Heart left ventricle (tissue), 16 donors: ENCODE results near the gene MYBPC2. TPM values are rescaled to one million over a fixed set of nuclear protein-coding genes. Genes with fewer than 3 reads are reported as not detected.
"Not testable (repeated sequence)": the region's sequence is repeated elsewhere in the genome, so short reads cannot be mapped to it uniquely, and the experiment has no call there.

ENCODE experiments used
- ATAC-seq, 4 donors: fragments of 200-7000 bp; cut with Tn5 transposase; one replicate each; pipeline ENCODE4 v1.9.1; 2020 to 2022; ENCODE audit warnings: moderate library complexity in 4 of 4, mild to moderate bottlenecking in 3 of 4, moderate number of reproducible peaks in 1 of 4
- DNase-seq, 5 donors: peaks; one replicate each; pipeline ENCODE4 v3.0.0-alpha.2; 2020
- H3K27ac ChIP-seq, 12 donors: fragments of 200-600 bp; sonication (generic) in 4 of 12; one replicate each; pipeline versions ENCODE4 v1.5.0 to v1.8.0; 2016 to 2022; ENCODE audit warnings: mild to moderate bottlenecking in 2 of 12
- H3K27me3 ChIP-seq, 9 donors: fragments of 200-600 bp; sonication (generic) in 2 of 9; one replicate each; pipeline versions ENCODE4 v1.5.1 to v1.8.0; 2016 to 2022; ENCODE audit warnings: mild to moderate bottlenecking in 3 of 9
- H3K36me3 ChIP-seq, 9 donors: fragments of 200-600 bp; sonication (generic) in 2 of 9; one replicate each; pipeline versions ENCODE4 v1.5.0 to v1.8.0; 2018 to 2022; ENCODE audit warnings: mild to moderate bottlenecking in 2 of 9
- H3K4me1 ChIP-seq, 12 donors: fragments of 200-600 bp; sonication (generic) in 4 of 12; one replicate each; pipeline versions ENCODE4 v1.5.0 to v1.8.0; 2016 to 2022; ENCODE audit warnings: mild to moderate bottlenecking in 3 of 12
- H3K4me3 ChIP-seq, 12 donors: fragments of 200-600 bp; sonication (generic) in 4 of 12; one replicate each; pipeline versions ENCODE4 v1.5.0 to v1.8.0; 2017 to 2022; ENCODE audit warnings: mild to moderate bottlenecking in 9 of 12, moderate library complexity in 4 of 12
- H3K9me3 ChIP-seq, 12 donors: fragments of 200-600 bp; sonication (generic) in 4 of 12; one replicate each; pipeline versions ENCODE4 v1.5.0 to v1.8.0; 2016 to 2022; ENCODE audit warnings: mild to moderate bottlenecking in 1 of 12
- CTCF ChIP-seq, 12 donors: fragments of 200-600 bp; sonication (generic) in 4 of 12; IDR thresholded peaks; one replicate each; pipeline versions ENCODE4 v1.5.0 to v1.8.0; 2018 to 2022; ENCODE audit warnings: antibody characterized with exemption in 12 of 12, mild to moderate bottlenecking in 5 of 12
- POLR2A ChIP-seq, 2 donors: fragments of 450-650 bp; IDR thresholded peaks; one replicate each; pipeline ENCODE4 v1.6.1; 2017; ENCODE audit warnings: antibody characterized with exemption in 2 of 2, mild to moderate bottlenecking in 2 of 2, moderate library complexity in 2 of 2
- WGBS, 4 donors: extraction: QIAGEN DNeasy Blood & Tissue Kit in 2 of 4; methylation state at CpG; one replicate each; pipeline versions ENCODE4 v1.1.5 to v1.1.7; 2013 to 2018; 5-methylcytosine and 5-hydroxymethylcytosine counted together
- intact Hi-C, 10 donors: fragments of 100-400 bp; cut with DNase I; formaldehyde crosslinking; loops; one replicate each; pipeline versions ENCODE4 v1.11.1 to v1.14.2; 2022
- polyA plus RNA-seq, 2 donors: library from polyadenylated mRNA; stranded (reverse); fragments of 200-250 nt; gene quantifications; one replicate each; pipeline ENCODE4 v1.2.3, GENCODE V29; 2013
- total RNA-seq, 9 donors: library from RNA; depleted of rRNA in 2 of 9; stranded (reverse); fragments of >200 nt in 2 of 9; fragmentation: NEBNext Ultra II Directional in 3 of 9; extraction: Animal tissue kit (Norgen Biotek cat#: 25700) in 3 of 9; gene quantifications; one replicate each; pipeline versions ENCODE4 v1.1.0 to v1.2.4, GENCODE V29; 2016 to 2023
- donor health status: ischemic (EF 13 %, LVEDD 7.1; RV severe dilation, severe dysfunction).
- donor health status: healthy with polysubstance abuse.
- donor health status: DM: no; HTN: yes; CAD: no.
- donor health status: DM: no; HTN: no; CAD: no.
- donor health status: ischemic (EF 25% LVEDD 6.9; RV normal size, moderate dysfunction).
- donor health status: ischemic (EF 25% LVEDD 5.7; RV mildly dilated, moderate dysfunction).
- donor health status: healthy.
- donor health status: DM: yes; HTN: yes; CAD: no.
- donor health status: ischemic (EF 35%, LVEDD 5.7; RV mildly dilated, moderate dysfunction).
- donor health status: nonischemic (EF 11% LVEDD 7.7; RV severe dilation, severe dysfunction).
- donor health status: DM: yes; HTN: yes; CAD: no.
- donor health status: PGD.
- donor health status: ischemic (EF 29% LVEDD 5.4; RV normal size, mild dysfunction).
- donor health status: nonischemic (EF 23%, LVEDD 6.1; RV moderate dilation, normal function).

The MYBPC2 gene
- total and polyA plus RNA-seq, 11 donors, result 0.09 to 0.35 (median 0.28) TPM; not detected in 8

- TF ChIP-seq POLR2A (IDR thresholded peaks at IDR 0.05) (no peak), CTCF (IDR thresholded peaks at IDR 0.05) (no peak)
- intact Hi-C loops, result no loop called here
- DNase-seq (no peak), ATAC-seq (no peak)
- Histone ChIP-seq H3K27me3 (peaks cover 0 to 19% (median 11%) of the 10 kb centered on the region in 9 donors), H3K36me3 (no peaks in the 10 kb centered on the region), H3K9me3 (no peaks in the 10 kb centered on the region), H3K4me1 (peaks cover 0 to 18% (median 10%) of the 10 kb centered on the region in 12 donors), H3K27ac (no peak overlapping the region), H3K4me3 (no peak overlapping the region)
- WGBS, 4 donors, result 27 to 42% (median 33%) methylated on average over 9 to 12 of the region's 12 CpGs
Observed at GRCh38 chr19:50434525-50434924, 1.8 kb downstream of the MYBPC2 start.

- no peak overlapping the region for H3K27ac ChIP-seq
- peaks cover 0 to 19% (median 11%) of the 10 kb centered on the region in 9 donors for H3K27me3 ChIP-seq
- intact Hi-C loops, result no loop called here
- H3K4me1 ChIP-seq, result peaks cover 0 to 18% (median 10%) of the 10 kb centered on the region in 12 donors
- no peaks in the 10 kb centered on the region for H3K36me3 ChIP-seq
- 76 to 83% (median 81%) methylated on average over 14 to 17 of the region's 17 CpGs for WGBS, 4 donors
- no peak overlapping the region for H3K4me3 ChIP-seq
- TF ChIP-seq POLR2A (IDR thresholded peaks at IDR 0.05) (no peak), CTCF (IDR thresholded peaks at IDR 0.05) (no peak)
- H3K9me3 ChIP-seq, result no peaks in the 10 kb centered on the region
- ATAC-seq, result no peak
- no peak for DNase-seq
Observed at GRCh38 chr19:50435221-50435620, 2.5 kb downstream of the MYBPC2 start.

- 71 to 76% (median 73%) methylated on average over 9 to 12 of the region's 12 CpGs for WGBS, 4 donors
Observed at GRCh38 chr19:50435627-50436026, 2.9 kb downstream of the MYBPC2 start.

GRCh38 chr19:50437862-50438449, 5.3 kb downstream of the MYBPC2 start:
- Histone ChIP-seq H3K9me3 (no peaks in the 10 kb centered on the region), H3K27ac (no peak overlapping the region), H3K4me1 (no peaks in the 10 kb centered on the region), H3K36me3 (no peaks in the 10 kb centered on the region), H3K4me3 (no peak overlapping the region), H3K27me3 (peaks cover 0 to 8% (median under 1%) of the 10 kb centered on the region in 9 donors)
- ATAC-seq, result no peak
- TF ChIP-seq POLR2A (IDR thresholded peaks at IDR 0.05), result no peak
- TF ChIP-seq CTCF (IDR thresholded peaks at IDR 0.05), result no peak
- intact Hi-C loops, result no loop called here
- no peak for DNase-seq
- WGBS, 4 donors, result 88 to 92% (median 90%) methylated on average over 5 of the region's 5 CpGs

More at GRCh38 chr19:50435627-50436026, 2.9 kb downstream of the MYBPC2 start:
- H3K4me3 ChIP-seq, result no peak overlapping the region
- DNase-seq (no peak), ATAC-seq (no peak)
- H3K27ac ChIP-seq, result no peak overlapping the region
- H3K36me3 ChIP-seq, result no peaks in the 10 kb centered on the region
- H3K27me3 ChIP-seq, result peaks cover 0 to 19% (median 11%) of the 10 kb centered on the region in 9 donors
- H3K9me3 ChIP-seq, result no peaks in the 10 kb centered on the region
- peaks cover 0 to 18% (median 10%) of the 10 kb centered on the region in 12 donors for H3K4me1 ChIP-seq
- no peak for TF ChIP-seq CTCF (IDR thresholded peaks at IDR 0.05)
- no peak for TF ChIP-seq POLR2A (IDR thresholded peaks at IDR 0.05)
- intact Hi-C loops, result no loop called here

- DNase-seq, H3K27ac ChIP-seq, H3K9me3 ChIP-seq, intact Hi-C loops, H3K4me3 ChIP-seq, H3K36me3 ChIP-seq, ATAC-seq, H3K27me3 ChIP-seq, H3K4me1 ChIP-seq: not testable (repeated sequence)
- 64 to 72% (median 67%) methylated on average over 2 of the region's 2 CpGs for WGBS, 4 donors
Observed at GRCh38 chr19:50439130-50439529, 6.4 kb downstream of the MYBPC2 start.
